DMS153 treated with DMSO at 0.1 percent for 48 hours (cell line): ENCODE data around the gene GJD2.

ENCODE experiments used
- DNase-seq: peaks from one replicate; lab custom pipeline; 2025; ENCODE audit not compliant: unreplicated experiment; lab: John Stamatoyannopoulos, UW

Gene GJD2

DNA sequence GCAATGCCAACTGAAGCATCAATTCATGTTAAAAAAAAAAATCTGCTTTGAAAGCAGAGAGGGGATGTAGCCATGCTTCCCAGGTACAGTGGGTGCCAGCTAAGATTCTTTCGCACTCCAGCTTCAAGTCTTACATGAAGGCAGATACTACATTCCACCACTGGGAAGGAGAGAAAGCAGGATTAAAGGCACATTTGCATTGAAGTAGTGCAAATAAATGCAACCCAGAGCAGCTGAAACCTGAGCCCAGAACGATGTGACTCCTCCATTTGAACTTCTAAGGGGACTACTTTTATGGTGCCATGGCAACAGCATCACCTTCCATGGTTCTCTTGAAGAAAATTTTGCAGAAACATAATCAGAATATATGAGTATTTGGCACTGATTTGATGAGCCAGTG lies 19.1 kb upstream of the GJD2 start:
- no peak for DNase-seq

GRCh38 chr15:34773013-34773412 lies 18.2 kb upstream of the GJD2 start:
- no peak for DNase-seq

DNA sequence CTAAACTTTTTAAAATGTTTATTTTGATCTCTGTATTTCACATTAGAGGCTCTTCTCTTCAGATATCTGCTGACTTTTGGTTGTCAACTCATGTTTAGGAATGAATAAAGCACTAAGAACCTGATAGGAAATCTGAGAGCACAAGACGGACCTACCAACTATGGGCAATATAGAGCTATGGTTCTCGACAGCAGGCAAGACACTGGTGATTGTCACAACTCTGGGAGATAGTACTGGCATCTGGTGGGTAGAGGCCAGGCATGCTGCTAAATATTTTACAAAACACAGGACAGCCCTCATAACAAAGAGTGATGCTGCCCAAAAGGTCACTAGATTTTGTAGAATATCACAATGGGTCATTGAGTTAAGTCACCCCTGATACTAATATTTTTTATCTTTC lies 17.5 kb upstream of the GJD2 start:
- DNase-seq, result no peak

DNA sequence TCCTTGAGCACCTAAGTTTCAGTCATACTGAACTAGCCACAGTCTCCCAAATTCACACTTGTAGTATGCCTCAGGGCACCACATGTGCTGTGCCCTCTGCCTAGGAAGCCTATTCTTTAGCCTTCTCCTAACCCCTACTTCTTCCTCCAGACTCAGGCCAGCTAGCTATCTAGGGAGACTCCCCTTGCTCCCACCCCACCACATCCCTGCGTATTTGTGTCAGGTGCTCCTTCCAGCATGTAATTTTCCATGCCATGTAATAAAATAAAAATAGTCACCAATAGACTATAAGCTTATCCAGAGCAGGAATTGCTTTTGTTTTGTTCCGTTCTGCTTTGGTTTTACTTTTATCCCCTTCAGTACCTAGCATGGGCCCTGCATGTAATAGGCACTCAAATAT lies 14.9 kb upstream of the GJD2 start:
- no peak for DNase-seq

- DNase-seq, result no peak
Measured at GRCh38 chr15:34768530-34768929, 13.7 kb upstream of the GJD2 start.

GRCh38 chr15:34765741-34766140 lies 10.9 kb upstream of the GJD2 start:
- DNase-seq, result no peak

DNA sequence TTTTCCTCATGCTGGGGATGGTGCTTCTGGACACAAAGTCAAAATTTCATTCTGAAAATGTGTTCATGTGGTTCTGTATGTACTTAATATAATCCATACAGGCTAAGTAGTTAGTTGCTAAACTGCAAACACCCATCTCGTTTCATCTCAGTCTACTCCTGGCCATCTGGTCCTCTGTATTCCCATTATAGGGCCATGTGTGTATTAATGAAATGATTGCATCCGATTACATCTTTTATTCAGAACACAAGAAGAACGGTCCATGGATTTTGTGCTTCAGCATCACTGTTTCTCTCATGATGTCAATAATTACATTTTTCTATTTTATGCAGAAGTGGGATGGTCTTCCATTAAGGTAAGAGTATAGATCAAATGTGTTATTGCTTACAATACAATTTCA lies 6.1 kb upstream of the GJD2 start:
- DNase-seq, result no peak

GRCh38 chr15:34759992-34760391 lies 5.2 kb upstream of the GJD2 start:
- no peak for DNase-seq

GRCh38 chr15:34759347-34759746 lies 4.5 kb upstream of the GJD2 start:
- DNase-seq, result no peak

GRCh38 chr15:34757262-34757661 lies 2.5 kb upstream of the GJD2 start:
- no peak for DNase-seq

DNA sequence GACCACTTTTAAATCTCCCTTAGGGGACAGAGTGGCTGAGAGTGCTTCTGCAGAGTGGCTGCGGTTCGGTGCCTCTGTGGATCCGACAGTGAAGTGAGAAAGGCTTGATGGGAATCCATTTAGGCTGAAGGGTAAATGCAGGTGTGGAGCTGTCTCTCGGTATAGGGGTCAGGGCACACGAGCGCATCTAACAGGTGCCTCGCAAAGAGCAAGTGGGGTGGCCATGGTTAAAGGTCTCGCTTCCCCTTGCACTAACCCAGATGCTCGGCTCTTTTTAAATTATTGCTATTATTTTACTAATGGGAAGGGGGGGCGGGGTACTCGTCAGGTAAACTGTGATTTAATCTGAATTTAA lies 598 bp upstream of the GJD2 start:
- no peak for DNase-seq

DNA sequence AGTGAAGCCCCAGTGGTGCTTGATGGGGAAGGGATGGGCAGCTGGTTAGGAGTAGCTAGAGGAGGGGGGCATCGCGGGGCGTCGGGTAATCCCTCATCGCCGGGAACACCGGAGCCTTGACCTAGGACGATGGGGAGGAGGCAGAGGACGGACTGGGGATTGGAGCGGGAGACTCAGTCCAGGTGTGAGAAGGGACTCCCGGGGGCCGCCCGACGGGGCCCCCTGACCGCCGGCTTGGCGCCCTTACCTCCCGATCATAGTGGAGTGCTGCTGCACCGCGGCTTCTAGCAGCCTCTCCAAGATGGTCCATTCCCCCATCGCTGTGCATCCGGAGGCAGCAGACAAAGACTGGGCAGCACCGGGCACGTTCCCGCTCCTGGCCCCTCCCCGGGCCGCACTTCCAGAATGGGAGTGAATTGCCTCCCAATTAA lies 612 bp downstream of the GJD2 start:
- DNase-seq, result no peak

DNA sequence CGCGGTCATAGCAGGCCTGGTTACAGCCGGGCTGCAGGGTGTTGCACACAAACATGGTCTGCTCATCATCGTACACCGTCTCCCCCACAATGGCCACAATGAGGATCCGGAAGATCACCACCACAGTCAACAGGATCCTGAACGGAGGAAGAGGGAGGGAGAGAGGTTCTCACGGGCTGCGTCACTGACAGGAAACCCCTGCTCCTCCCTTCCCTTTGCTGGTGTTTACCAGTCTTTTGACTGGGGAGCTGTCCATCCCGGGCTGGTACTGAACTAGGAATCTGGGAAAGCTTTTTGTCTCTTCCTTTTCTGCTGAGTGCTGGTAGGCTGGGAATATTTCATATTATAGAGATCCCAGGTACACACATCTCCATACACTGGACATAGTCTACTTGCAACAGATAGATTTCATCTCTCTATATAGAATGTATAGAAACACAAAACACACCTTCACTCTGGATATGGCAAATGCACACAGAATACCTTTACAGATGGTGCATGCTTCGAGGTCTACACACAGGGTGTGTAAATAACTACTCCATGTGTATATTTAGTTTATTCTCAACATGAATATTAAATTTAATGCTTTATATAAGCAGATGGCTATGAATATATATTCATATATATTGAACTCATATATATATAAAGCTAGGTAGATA lies 1.4 kb downstream of the GJD2 start:
- no peak for DNase-seq

DNA sequence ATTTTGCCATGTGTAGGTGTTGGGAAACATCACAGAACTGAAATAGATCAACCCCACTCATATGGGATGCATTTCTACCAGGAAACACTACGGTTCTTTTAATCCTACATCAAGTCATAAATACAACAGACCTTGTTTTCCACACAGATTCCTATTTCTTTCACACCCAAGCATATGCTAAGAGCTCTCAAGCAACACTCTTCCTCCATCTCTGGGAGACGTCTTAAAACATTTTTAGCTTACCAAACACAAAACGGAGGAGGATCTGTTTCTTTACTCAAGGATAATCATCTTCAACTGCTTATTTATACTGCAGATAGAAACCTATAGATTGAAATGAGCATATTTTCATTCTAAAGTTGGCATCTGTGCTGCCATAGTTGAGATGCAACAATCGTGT lies 5.1 kb downstream of the GJD2 start:
- no peak for DNase-seq

- DNase-seq, result no peak
Measured at GRCh38 chr15:34739346-34739745, 15.5 kb downstream of the GJD2 start.

- no peak for DNase-seq
Measured at GRCh38 chr15:34738002-34738401, 16.8 kb downstream of the GJD2 start.

DNA sequence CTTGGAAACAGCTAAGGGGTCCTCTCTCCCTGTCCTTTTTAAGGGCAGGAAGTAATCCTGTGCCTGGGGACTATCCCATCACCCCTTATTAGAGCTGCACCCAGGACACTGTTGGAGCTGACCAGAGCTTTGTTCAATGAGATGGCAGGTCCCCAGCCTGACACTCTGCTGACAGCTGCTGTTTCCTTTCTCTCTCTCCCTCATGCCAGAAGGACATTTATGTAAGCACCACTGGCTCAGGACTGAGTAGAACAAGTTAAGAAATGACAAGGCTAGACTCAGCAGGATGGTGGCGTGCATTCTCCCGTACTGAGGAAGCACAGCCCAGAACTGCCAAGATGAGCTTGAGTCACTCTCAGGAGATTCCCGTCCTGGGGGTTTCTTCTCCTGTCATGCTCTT lies 17.3 kb downstream of the GJD2 start:
- no peak for DNase-seq

DNA sequence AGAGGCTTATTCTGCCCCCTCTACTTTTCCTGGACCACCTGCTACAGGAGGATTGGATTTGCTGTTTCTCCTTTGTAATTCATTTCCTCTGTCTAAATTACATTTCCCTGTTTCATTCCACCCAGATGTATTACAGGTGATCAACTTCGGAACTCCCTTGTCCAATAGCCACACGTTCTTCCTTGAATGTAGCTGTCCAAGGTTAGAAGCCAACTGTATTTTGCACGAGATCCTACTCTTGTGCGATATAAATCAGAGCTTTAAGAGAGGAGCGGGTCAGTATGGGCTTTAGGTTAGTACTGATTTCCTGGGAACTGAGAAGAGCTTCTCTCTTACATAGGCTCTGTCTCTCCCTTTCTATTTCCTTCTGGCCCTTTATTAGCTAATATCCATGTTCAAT lies 20.5 kb downstream of the GJD2 start:
- no peak for DNase-seq

GRCh38 chr15:34733621-34734020 lies 21.2 kb downstream of the GJD2 start:
- DNase-seq, result no peak

GRCh38 chr15:34732430-34732829 lies 22.4 kb downstream of the GJD2 start:
- no peak for DNase-seq

- DNase-seq, result no peak
Measured at GRCh38 chr15:34730701-34731100, 24.1 kb downstream of the GJD2 start.

GRCh38 chr15:34729886-34730285 lies 24.9 kb downstream of the GJD2 start:
- DNase-seq, result no peak

- no peak for DNase-seq
Measured at GRCh38 chr15:34729056-34729455, 25.7 kb downstream of the GJD2 start.
